Ureter (tissue), 1 donor: Measurements from ENCODE around the gene PSMG3. TPM values are rescaled to one million over a fixed set of nuclear protein-coding genes. Genes with fewer than 3 reads are reported as not detected.
"Not testable (repeated sequence)": the region's sequence is repeated elsewhere in the genome, so short reads cannot be mapped to it uniquely, and the experiment has no call there.

Experiments
- DNase-seq: peaks from one replicate; pipeline ENCODE4 v3.0.0-alpha.2; 2020; ENCODE audit warnings: low spot score
- total RNA-seq: library from RNA; stranded (reverse); gene quantifications from one replicate; pipeline ENCODE4 v1.2.4, GENCODE V29; 2023
- donor health status: DM: yes; HTN: yes; CAD: no.

Gene PSMG3
- total RNA-seq, 1 donor from 2014 or later = 32.0 TPM

DNA sequence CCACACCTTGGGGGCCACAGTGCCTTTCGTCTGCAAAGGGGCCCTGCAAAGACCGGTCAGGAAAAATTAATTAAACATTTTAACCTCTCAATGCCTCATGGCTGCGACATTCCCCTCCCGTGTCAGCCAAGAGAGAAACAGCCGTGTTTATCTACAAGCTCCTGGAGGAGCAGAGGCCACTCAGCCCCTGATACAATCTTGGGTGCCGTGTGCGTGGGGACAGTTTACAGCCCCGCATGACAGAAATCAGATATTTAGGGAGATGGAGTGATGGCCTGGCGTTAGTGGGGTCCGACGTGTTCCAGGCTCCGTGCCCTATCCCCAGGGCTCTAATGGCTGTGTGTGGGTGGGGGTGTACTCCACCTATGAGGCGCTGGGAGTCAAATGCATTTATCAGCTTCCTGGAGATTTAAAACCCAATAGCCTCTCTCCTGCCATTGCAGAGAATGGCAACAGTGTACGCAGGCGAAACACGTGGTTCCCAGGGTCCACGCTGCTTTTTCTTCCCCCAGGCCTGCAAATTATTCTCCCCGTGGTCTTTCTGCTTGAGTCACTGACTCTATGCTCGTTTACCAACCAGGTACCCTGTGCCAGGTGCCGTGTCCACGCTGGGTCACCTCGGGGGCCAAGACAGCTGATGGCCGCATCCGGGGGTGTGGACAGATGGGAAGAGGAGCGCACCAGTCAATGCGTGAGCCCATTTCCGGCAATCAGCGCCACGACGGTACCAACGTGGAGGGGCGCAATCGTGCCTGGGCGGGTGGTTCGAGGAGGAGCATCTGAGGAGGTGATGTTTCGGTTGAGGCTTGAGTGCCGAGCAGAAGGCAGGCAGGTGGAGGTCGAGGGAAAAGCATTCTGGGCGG lies 26.6 kb upstream of the PSMG3 start:
- DNase-seq = no peak

DNA sequence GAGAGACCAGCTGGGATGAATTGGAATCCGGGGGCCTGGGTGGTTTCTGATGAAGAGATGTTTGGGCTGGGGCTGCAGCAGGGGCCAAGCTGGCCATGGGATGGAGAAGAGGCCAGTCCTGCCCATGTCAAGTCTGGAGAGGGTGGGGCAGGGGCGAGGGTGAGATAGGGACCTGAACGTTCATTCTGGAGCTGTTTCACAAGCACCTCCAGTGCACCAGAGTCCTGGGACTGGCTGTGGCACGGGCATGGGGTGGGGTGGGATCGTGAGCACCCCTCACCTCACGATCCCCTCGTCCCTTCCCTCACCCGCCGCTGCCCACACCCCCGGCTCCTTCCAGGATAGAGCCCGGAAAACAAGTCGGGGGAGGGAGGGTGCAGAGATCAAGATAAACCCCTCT lies 25.8 kb upstream of the PSMG3 start:
- DNase-seq = no peak

DNA sequence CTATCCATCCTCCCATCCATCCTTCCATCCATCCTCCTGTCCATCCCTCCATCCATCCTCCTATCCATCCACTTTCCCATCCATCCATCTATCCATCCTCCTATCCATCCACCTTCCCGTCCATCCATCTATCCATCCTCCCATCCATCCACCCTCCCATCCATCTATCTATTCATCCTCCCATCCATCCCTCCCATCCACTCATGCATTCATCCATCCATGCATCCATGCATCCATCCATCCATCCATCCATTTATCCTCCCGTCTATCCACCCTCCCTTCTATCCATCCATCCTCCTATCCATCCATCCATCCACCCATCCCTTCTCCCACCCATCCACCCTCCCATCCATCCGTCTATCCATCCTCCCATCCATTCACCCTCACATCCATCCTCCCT lies 25.2 kb upstream of the PSMG3 start:
- DNase-seq = no peak

DNA sequence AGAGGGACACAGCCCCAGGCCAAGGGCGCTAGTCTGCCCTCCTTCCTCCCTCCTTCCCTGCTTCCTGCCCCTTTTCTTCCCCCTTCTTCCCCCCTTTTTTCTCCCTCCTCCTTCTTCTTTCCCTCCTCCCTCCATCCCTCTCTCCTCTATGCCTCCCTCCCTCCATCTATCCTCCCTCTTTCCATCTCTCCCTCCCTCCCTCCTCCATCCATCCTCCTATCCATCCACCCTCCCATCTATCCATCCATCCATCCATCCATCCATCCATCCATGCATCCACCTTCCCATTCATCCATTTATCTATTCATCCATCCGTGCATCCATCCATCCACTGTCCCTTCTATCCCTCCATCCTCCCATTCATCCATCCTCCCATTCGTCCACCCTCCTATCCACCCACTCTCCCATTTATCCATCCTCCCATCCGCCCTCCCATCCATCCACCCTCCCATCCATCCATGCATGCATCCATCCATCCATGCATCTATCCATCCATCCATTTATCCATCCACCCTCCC lies 24.1 kb upstream of the PSMG3 start:
- no peak for DNase-seq

DNA sequence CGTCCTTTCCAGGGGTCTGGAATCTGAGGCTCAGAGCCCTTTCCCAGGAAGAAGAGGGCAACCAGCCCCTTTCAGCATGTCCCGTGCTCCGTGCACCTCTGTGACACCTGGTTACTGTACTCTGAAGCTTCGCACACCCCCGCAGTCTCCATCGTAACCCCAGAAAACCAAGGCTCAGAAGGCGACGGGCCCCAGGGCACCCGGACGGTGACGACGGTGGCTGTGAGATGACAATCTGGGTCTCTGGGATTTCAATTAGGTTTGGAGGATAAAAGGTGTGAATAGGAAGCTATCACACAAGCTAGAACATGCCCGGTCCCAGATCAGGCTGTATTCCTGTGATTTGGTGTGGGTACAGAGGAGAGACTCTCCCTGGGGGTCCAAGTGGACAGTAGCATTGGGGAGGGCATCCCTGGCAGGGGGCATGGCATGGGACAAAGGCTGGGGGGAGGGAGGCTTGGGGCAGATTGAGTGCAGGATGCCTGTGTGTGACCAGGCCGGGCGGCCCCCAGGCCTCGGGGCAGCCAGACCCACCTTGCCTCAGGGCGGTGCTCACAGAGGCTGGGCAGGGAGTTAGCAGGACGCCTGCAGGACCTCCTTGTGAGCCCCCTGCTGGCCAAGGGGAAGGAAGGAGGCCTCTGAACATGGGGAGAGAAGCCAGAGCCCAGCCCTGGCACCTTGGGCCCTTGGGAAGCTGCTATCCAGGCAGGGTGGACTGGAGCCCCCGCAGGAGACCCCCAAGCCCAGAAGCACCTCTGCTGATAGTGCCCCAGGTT lies 23.4 kb upstream of the PSMG3 start:
- DNase-seq = no peak

DNA sequence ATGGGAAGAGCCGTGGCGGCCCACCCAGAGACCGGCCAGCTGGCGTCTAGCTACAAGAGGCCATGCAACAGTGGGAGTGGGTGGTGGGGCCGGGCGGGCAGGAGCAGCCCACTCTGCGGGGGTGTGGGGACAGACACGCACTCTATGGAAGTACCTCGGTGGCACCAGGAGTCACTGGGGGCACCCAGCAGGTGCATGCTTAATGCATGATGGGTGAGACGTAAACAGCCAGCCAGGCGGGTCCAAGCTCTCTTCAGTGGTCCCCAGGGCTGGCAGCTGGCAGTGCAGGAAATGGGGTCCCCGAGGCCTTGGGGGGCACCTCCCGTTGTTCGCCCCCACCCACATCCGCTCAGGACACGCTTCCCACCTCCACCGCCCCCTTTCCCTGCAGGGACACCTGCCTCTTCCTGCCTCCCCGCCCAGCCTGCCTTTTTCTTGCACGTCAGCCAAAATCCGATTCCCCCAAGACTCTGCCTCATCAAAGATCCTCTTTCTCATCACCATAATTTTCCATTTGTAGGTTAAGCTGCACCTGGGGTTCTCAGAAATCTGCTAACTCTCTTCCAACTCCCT lies 22.6 kb upstream of the PSMG3 start:
- no peak for DNase-seq

DNA sequence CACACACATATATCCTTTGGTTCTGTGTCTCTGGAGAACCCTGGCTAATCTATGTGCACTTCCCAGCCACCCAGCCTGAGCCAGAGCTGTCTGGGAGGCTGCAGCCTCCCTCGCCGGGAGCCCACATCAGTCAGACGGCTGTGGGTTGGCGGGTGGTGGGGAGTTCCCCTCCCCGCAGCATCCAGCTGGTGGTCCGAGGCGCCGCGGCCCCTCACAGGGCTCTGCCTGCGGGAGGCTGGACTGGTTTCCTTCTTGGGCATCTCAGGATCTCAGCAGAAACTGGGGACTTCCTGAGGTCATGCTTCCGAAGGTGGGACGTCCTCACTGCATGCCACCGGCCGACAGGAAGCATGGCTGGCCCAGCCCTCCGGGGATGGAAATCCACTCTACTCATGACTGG lies 22.0 kb upstream of the PSMG3 start:
- no peak for DNase-seq

DNA sequence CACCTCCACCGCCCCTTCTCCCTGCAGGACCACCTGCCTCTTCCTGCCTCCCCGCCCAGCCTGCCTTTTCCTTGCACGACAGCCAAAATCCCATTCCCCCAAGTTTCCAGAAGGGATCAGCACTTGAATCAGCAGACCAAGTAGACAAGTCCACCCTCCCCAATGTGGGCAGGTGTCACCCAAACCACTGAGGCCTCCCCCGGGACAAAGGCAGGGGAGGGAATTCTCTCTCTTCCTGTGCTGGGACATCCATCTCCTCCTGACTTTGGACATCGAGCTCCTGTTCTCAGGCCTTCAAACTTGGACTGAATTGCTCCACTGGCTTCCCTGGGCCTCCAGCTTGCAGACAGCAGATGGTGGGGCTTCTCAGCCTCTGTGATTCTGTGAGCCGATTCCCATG lies 21.6 kb upstream of the PSMG3 start:
- no peak for DNase-seq

DNA sequence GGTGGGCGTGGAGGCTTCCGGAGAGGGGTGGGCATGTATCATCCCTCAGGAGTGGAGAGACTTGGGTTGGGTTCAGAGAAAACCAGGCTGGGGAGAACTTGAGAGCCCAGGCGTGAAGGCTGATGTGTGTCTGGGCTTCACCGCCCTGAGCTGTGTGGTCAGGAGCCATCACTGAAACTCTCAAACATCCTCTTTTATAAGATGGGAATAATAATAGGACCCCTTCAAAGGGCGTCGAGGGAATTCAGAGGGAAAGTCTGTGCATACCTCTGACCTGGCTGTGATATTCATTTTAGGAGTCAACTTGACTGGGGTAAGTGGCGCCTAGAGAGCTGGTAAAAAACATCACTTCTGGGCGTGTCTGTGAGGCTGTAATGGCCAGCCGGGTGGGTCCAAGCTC lies 21.1 kb upstream of the PSMG3 start:
- DNase-seq = no peak

DNA sequence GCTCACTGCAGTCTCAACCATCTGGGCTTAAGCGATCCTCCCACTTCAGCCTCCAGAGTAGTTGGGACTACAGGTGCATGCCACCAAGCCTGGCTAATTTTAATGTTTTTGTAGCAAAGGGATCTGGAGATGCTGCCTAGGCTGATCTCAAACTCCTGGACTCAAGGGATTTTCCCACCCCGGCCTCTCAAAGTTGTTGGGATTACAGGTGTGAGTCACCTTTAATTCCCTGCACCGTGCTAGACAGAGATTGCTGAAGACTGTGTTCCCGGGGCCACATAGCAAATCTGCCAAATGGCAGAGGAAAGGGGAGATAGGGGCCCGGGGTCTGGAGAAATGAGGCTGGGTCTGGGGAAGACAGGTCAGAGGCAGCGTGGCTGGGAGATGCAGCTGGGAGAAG lies 20.6 kb upstream of the PSMG3 start:
- DNase-seq = no peak

DNA sequence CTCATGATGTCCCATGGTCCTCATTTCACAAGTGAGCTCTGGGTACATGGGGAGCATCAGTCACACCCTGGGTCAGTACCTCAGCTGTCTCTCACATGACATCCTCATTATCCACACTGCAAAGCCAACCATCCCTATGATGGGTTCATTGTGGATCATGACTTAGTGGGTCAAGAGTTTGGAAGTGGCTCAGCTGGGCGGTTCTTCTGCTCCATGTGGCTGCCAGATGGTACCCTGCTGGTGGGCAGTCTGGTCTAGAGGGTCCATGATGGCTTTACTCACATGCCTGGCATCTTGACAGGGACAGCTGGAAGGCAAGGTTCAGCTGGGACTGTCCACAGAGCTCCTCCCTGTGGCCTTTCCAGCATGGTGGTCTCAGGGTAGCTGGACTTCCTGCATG lies 19.1 kb upstream of the PSMG3 start:
- no peak for DNase-seq

DNA sequence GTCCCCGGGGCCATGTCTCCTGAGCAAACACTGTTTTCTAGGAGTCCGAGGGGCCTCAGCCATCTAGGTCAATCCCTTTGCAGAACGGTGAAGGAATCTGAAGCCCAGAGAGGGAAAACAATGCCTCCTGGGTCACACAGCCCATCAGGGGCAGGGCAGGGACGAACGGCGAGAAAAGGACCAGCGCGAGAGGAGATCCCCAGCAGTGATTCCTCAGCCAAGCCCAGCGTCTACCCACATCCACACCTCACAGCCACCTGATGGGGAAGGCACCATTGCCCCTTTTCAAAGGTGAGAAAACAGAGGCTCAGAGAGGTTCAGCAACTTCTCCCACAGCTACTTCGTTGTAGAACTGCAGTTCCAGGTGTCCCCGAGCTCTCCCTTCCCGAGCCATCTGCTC lies 17.9 kb upstream of the PSMG3 start:
- DNase-seq = no peak

DNA sequence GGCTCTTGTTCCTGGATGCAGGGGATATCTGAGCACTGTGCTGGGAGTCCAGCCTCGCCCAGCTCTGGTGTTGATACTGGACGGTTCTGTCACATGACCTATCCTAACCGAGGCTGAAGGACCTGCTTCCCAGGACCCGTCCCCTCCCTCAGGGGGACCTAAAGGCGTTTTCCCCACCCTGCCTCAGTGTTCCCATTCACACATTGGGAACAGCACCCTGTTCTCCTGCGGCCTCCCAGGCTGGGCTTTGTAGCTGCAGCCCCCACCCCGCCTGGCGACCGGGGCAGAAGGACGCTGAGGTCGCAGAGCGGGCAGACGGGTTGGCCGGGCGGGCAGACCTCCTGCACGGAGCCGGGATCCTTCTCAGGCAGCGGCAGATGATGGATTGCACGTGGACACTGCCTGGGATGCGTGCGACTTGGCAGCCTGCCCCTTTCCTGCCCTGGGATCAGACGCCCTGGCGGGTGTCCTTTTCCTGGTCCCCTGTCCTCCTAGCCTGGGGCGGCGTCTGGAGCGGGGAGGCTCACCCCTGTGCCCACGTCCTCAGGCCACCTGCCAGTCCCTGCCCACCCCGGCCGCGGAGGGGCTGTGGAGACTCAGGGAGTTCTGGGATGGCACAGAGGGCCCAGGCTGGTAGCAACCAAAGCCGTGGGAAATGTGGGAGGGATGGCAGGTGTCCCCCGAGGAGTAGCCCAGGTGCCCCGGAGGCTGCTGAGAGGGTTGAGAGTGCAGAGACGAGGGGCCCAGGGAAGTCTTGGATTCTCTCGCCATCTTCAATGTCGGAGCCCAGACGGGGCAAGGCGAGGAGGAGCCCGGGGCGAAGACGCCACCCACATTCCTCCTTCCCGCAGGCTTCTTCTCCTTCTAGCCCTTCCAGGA lies 17.2 kb upstream of the PSMG3 start:
- no peak for DNase-seq

DNA sequence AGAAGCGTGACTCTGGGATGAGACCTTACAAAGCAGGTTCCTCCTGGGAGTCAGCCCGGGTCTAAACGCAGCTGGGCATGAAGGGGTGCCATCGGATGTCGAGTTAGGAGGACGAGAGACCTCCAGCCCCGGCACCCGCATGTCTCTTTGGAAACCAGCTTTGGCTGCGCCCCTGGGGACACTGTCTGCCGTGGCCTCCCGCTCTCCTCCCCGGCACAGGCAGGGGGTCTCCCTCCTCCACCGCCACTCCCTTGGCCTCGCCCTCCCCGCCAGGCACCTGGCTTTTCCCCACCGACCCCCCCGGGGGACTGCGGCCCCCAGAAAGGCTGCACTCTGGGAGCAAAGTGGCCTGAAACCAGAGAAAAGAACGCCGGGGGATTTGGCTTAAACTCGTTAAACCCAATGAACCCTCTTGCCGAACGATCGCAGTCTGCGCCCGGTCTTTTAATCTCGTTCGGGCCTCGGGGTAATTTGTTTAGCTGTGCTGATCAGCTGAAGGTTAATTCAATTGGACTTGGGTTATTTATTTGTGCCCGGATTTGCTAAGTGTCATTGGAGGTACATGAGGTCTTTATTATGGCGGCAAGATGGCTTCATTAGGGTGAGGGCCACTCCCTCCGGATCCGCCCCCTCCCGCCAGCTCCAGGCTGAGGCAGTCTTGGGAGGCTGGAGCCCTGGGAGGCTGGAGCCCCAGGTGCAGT lies 16.4 kb upstream of the PSMG3 start:
- no peak for DNase-seq

DNA sequence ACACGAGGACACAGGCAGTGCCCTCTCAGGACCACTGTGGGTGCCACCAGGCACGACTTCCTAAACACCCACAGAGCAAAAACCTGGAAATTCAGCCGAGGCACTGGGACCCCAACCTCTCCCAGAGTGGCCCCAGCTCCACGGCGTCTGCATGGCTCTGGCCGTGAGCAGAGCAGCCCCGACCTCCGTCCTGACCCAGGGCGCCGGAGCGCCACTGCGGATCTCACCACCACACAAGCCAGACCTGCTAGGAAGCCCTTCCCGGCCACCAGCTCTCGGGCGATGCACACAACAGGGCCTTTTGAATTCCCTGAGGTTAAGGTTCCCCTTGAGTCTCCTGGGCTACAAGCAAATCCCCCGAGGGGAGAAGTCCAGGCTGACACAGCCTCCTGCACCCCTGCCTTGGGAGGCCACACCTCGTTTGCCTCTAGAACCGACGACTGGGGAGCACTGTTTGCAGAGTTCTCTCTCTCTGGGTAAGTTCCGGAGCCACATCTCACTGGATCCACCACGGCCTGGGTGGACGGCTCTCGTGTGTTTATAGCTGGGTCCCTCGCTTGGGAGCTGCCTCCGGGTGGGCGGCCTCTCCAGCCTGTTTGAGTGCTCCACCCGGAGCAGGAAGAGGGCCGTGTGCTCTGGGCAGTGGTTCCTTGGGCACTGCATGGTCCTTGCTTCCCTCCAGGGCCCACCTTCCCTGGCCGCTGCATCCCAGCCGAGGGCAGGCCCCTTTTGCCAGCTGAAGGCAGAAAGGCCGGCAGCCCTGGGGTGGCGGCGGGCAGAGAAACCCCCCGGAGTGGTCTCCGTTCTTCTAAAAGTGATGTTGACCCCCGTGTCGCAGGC lies 15.5 kb upstream of the PSMG3 start:
- DNase-seq = no peak

DNA sequence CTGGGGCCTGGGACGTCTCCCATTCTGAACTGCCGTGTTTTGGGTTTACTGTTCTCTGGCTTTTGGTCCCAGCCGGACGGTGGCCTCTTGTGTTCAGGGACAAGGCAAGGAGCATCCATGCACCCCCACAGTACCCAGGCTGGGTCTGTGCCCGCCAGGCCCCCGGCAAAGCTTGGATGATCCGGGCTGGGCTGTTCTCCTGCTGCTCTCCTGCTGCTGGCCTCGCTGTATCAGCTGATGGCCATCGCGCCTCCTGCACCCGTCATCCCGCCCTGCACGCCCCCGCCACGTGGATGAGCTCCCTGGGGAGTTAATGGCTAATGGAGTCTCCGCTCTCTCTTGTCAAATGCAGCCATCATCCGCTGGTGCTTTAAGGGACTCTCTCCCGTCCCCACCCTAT lies 14.9 kb upstream of the PSMG3 start:
- no peak for DNase-seq

DNA sequence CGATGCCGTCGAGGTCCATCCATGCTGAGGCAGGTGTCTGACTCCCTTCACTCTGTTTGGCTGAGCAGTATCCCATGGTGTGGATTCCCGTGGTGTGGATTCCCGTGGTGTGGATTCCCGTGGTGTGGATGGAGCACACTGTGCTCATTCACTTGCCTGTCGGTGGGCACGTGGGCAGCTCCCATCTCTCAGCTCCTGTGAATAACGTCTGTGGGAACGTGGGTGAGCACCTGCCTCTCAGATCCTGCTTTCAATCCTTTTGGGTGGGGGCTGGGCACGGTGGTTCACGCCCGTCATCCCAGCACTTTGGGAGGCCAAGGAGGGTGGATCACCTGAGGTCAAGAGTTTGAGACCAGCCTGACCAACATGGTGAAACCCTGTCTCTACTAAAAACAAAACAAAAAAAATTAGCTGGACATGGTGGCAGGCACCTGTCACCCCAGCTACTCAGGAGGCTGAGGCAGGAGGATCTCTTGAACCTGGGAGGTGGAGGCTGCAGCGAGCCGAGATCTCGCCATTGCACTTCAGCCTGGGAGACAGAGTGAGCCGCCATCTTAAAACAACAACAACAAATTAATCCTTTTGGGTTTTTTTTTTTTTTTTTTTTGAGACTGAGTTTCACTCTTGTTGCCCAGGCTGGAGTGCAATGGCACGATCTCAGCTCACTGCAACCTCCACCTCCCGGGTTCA lies 13.6 kb upstream of the PSMG3 start:
- DNase-seq = not testable (repeated sequence)

DNA sequence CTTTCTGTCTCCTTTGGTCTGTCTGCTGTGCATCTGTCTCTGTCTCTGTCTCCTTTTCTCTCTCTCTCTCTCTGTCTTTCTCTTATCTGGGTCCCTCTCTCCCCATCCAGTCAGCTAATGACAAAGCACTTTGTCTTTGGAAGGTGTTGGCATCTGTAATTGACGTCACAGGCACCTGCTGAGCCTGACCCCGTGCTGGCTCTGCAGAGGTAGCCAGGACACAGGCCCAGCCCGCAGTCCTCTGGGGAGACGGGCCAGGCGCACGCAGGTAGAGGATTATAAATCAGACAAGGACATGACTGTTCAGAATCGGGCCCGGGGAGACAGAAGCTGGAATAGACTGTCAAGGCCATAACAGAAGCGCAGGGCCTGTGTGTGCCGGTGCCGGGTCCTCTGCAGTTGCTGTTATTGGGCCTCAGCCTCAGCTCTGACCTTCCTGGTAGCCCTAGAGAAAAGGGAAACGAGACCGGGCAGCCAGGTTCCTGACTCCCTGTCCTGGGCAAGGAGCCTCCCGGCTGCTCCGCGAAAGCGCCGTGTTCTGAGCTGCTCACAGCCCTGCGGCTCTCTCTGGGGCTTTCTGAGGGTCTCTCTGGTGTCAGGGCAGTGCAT lies 10.7 kb upstream of the PSMG3 start:
- DNase-seq = no peak
